T-cell (primary cell): ENCODE data around the gene SELENOO. TPM values are rescaled to one million over a fixed set of nuclear protein-coding genes. Genes with fewer than 3 reads are reported as not detected.

Source experiments
- ATAC-seq, 4 experiments: fragments of 200-7000 bp in 3 of 4; fragments of 150-1000 bp in 1 of 4; cut with Tn5 transposase; replicated peaks in 1 of 4; 1 replicate in 3 of 4; 2 replicates in 1 of 4; pipeline ENCODE4 v1.10.0; 2021; ENCODE audit warnings: moderate library complexity in 3 of 4, mild to moderate bottlenecking in 2 of 4, moderate number of reproducible peaks in 1 of 4
- CTCF ChIA-PET, 2 donors: fragments of 300-600 bp; sonication (Branson Sonifier 250); formaldehyde crosslinking; loops; one replicate each; lab custom pipeline; 2022; ENCODE audit warnings: antibody characterized with exemption in 2 of 2; lab: Charles Lee
- POLR2A ChIA-PET, 2 donors: fragments of 300-600 bp; sonication (Branson Sonifier 250); formaldehyde crosslinking; loops; one replicate each; lab custom pipeline; 2022; ENCODE audit warnings: antibody characterized with exemption in 2 of 2; lab: Charles Lee
- DNase-seq, 35 experiments: peaks; one replicate each; pipeline versions ENCODE4 v3.0.0 to v3.0.0-alpha.2; 2013 to 2023
- H3K27ac ChIP-seq: one replicate; pipeline ENCODE4 v1.5.1; 2013; ENCODE audit warnings: low read length
- H3K27me3 ChIP-seq, 2 experiments: replicated peaks in 1 of 2; 1 replicate in 1 of 2; 2 replicates in 1 of 2; pipeline versions ENCODE4 v1.6.1 to v1.7.0; 2013; ENCODE audit warnings: low read length in 1 of 2, mixed read lengths in 1 of 2; ENCODE audit not compliant: control insufficient read depth in 2 of 2, insufficient read depth in 2 of 2; ENCODE audit errors: extremely low read depth in 1 of 2
- H3K36me3 ChIP-seq, 2 donors: 1 replicate in 1 of 2; 2 replicates in 1 of 2; pipeline versions ENCODE4 v1.6.1 to v1.7.0; 2013; ENCODE audit warnings: low read length in 1 of 2; ENCODE audit not compliant: control insufficient read depth in 2 of 2, insufficient read depth in 1 of 2; ENCODE audit errors: extremely low read depth in 1 of 2
- H3K4me1 ChIP-seq, 2 experiments: 1 replicate in 1 of 2; 2 replicates in 1 of 2; pipeline versions ENCODE4 v1.6.1 to v1.7.0; 2013; ENCODE audit warnings: low read length in 2 of 2, mixed read lengths in 1 of 2; ENCODE audit not compliant: insufficient read depth in 2 of 2, control insufficient read depth in 1 of 2; ENCODE audit errors: extremely low read depth in 1 of 2
- H3K4me3 ChIP-seq, 2 donors: 1 replicate in 1 of 2; 2 replicates in 1 of 2; pipeline versions ENCODE4 v1.5.1 to v1.7.0; 2013; ENCODE audit warnings: mild to moderate bottlenecking in 2 of 2, low read length in 1 of 2, moderate library complexity in 1 of 2; ENCODE audit not compliant: control insufficient read depth in 1 of 2; ENCODE audit errors: extremely low read depth in 1 of 2
- H3K9me3 ChIP-seq: 2 replicates; pipeline ENCODE4 v1.7.0; 2013
- H3K27ac Mint-ChIP-seq, 2 donors: one replicate each; pipeline ENCODE4 v1.8.0; 2020 to 2021; ENCODE audit warnings: mild to moderate bottlenecking in 2 of 2, mixed read lengths in 2 of 2
- H3K27me3 Mint-ChIP-seq, 2 donors: one replicate each; pipeline ENCODE4 v1.8.0; 2021 to 2022; ENCODE audit warnings: mixed read lengths in 2 of 2
- H3K36me3 Mint-ChIP-seq: one replicate; pipeline ENCODE4 v1.8.0; 2021; ENCODE audit warnings: mixed read lengths
- H3K4me1 Mint-ChIP-seq, 3 donors: one replicate each; pipeline ENCODE4 v1.8.0; 2020 to 2022; ENCODE audit warnings: mixed read lengths in 3 of 3, mild to moderate bottlenecking in 1 of 3
- H3K4me3 Mint-ChIP-seq, 3 donors: one replicate each; pipeline ENCODE4 v1.8.0; 2020 to 2022; ENCODE audit warnings: mild to moderate bottlenecking in 3 of 3, mixed read lengths in 3 of 3, moderate library complexity in 3 of 3
- H3K9me3 Mint-ChIP-seq, 3 donors: one replicate each; pipeline ENCODE4 v1.8.0; 2020 to 2022; ENCODE audit warnings: mixed read lengths in 3 of 3
- WGBS: methylation state at CpG from one replicate; pipeline ENCODE4 v1.1.5; 2013; ENCODE audit warnings: missing lambda C conversion rate; ENCODE audit not compliant: insufficient coverage; 5-methylcytosine and 5-hydroxymethylcytosine counted together
- total RNA-seq, 35 experiments: library from RNA in 6 of 35; stranded (reverse) in 6 of 35; fragments of 120-200 nt in 1 of 35; gene quantifications; one replicate each; pipeline versions ENCODE4 v1.2.1 to v1.2.4 and lab custom pipeline; 2013 to 2026

SELENOO gene
- total RNA-seq, 5 donors from 2014 or later (not counting 1 experiment from before 2014, with no cell fraction given), result 28.9 to 51.0 (median 46.1) TPM

DNA sequence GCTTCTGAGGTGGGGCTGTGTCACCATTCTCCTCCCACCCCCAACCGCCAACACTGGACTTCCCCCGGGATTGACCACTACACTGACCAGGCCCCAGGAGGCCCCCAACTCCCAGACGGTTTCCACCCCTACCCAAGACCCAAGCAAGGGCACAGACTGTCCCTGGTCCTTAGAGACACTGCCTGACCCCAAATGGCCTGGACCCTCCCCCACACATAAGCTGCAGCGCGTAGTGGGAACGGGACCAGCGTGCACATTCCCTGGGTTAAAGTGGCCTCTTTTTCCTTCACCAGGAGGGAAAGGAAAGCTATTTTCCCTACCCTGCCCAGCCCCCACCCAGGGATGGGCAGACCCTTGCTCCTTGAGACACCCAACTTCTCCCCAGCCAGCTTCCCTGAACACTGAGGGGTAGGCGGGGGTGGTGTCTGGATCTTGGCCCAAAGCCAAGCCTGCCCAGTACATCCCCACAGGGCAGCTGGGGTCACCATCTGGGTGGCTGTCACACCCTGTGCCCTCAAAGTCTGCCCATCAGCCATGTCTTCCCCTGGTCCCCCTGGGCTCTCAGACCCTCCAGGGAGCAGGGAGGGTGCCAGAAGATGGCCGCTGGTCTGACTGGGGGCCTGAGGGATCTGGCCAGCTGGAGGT is 62.3 kb downstream of the SELENOO start:
- no peak for ATAC-seq
- POLR2A ChIA-PET, result no interaction called here

DNA sequence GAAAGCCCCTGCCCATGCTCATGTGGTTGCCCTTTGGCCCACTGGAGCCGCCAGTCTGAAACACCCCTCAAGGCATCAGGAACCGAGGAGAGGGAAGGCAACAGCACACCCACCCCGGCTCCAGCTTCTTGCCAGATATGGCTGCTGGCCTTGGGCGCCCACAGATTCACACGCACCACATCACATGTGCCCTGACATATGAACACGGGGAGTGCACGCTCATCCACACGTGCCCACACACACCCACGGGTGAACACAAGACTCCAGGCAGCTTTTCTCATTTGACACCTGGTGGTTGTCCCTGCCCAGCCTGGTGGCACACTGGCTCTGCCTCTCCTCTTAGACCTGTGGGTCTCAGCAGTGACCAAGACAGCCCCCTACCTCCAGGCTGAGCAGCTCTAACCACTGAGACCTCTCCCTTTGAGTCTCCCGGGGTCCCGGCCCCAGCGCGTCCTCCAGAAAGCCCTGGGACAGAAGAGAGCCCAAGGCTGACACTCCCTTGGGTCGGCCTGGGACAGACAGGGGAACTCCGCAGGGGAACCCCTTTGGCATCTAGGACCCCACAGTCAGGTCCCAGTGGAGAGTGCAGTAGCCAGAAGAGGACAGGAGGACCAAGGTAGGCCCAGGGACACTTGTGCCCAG is 63.4 kb downstream of the SELENOO start:
- H3K27ac ChIP-seq, result no peak overlapping the region
- H3K4me1 Mint-ChIP-seq, result peaks cover 11 to 15% (median 12%) of the 10 kb centered on the region in 3 donors
- DNase-seq, result no peak
- H3K36me3 ChIP-seq, result no peaks in the 10 kb centered on the region
- H3K9me3 Mint-ChIP-seq, result no peaks in the 10 kb centered on the region
- peaks cover 6 to 21% of the 10 kb centered on the region in 2 donors for H3K27me3 Mint-ChIP-seq
- ChIA-PET CTCF (no interaction called here), POLR2A (no interaction called here)
- peaks cover 0 to 31% of the 10 kb centered on the region in 2 experiments for H3K4me1 ChIP-seq
- H3K27me3 ChIP-seq, result peaks cover 0 to 39% of the 10 kb centered on the region in 2 experiments
- H3K4me3 Mint-ChIP-seq, result no peak overlapping the region
- H3K27ac Mint-ChIP-seq, result no peak overlapping the region
- ATAC-seq, result no peak
- no peaks in the 10 kb centered on the region for H3K36me3 Mint-ChIP-seq
- no peaks in the 10 kb centered on the region for H3K9me3 ChIP-seq
- WGBS, result 81% methylated on average over 15 of the region's 15 CpGs
- no peak overlapping the region for H3K4me3 ChIP-seq

More for the DNA sequence above, 62.3 kb downstream of the SELENOO start:
- no peak overlapping the region for H3K4me3 Mint-ChIP-seq
- H3K9me3 Mint-ChIP-seq, result no peaks in the 10 kb centered on the region
- H3K27me3 Mint-ChIP-seq, result peaks cover 14 to 30% of the 10 kb centered on the region in 2 donors
- H3K27me3 ChIP-seq, result peaks cover 0 to 42% of the 10 kb centered on the region in 2 experiments
- H3K4me1 Mint-ChIP-seq, result peaks cover 6 to 8% (median 7%) of the 10 kb centered on the region in 3 donors
- CTCF ChIA-PET, result no interaction called here
- H3K36me3 Mint-ChIP-seq, result no peaks in the 10 kb centered on the region
- H3K36me3 ChIP-seq, result no peaks in the 10 kb centered on the region
- H3K9me3 ChIP-seq, result no peaks in the 10 kb centered on the region
- peaks cover 0 to 21% of the 10 kb centered on the region in 2 experiments for H3K4me1 ChIP-seq
- no peak overlapping the region for H3K27ac Mint-ChIP-seq
- no peak overlapping the region for H3K4me3 ChIP-seq
- WGBS, result 72% methylated on average over 4 of the region's 9 CpGs
- H3K27ac ChIP-seq, result no peak overlapping the region
- no peak for DNase-seq

DNA sequence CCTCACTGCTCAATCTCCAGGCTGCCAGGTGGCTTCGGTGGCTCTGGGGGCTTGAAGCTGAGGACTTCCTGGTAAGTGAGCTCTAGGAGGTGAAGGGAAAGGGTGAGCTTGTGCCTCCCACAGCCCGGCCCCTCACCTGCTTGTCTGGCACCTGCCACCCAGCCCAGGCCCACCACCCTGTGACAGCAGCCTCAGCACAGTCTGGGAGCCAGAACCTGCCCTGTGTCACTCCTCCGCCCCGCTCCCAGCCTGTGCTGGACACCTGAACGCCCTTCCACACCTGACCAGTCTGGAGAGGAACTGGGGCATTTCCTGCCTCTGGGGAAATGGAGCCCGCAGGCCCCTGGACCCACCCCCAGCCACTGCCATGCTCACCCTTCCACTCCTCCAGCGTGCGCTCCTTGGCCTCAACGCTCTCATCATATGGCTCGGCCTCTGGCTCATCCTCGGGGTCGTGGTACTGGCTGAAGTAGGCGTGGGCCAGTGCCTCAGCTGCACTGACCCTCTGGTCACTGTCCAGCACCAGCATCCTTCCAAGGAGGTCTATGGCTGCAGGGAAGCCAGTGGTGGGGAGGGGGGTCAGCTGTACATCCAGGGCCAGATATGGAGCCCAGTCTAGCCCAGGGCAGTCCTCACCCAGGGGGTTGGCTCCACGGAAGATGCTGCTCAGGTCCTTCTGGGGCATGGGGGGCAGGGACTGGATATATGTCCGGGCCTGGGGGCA is 64.3 kb downstream of the SELENOO start:
- Histone ChIP-seq H3K27me3 (peaks cover 0 to 39% of the 10 kb centered on the region in 2 experiments), H3K27ac (no peak overlapping the region), H3K4me3 (no peak overlapping the region), H3K36me3 (no peaks in the 10 kb centered on the region), H3K9me3 (no peaks in the 10 kb centered on the region), H3K4me1 (peaks cover 0 to 38% of the 10 kb centered on the region in 2 experiments)
- no peak overlapping the region for H3K27ac Mint-ChIP-seq
- no peak overlapping the region for H3K4me3 Mint-ChIP-seq
- H3K27me3 Mint-ChIP-seq, result peaks cover 6 to 17% of the 10 kb centered on the region in 2 donors
- ATAC-seq, result no peak
- ChIA-PET POLR2A (no interaction called here), CTCF (interaction anchor here in 1 of 2 donors (1.2 kb wide), 1 partner anchor 13 kb away, joined by 3 read pairs; no protein-coding TSS in a partner anchor)
- no peaks in the 10 kb centered on the region for H3K36me3 Mint-ChIP-seq
- DNase-seq, result no peak
- H3K9me3 Mint-ChIP-seq, result no peaks in the 10 kb centered on the region
- peaks cover 12 to 17% (median 15%) of the 10 kb centered on the region in 3 donors for H3K4me1 Mint-ChIP-seq
- WGBS, result 84% methylated on average over 6 of the region's 15 CpGs

DNA sequence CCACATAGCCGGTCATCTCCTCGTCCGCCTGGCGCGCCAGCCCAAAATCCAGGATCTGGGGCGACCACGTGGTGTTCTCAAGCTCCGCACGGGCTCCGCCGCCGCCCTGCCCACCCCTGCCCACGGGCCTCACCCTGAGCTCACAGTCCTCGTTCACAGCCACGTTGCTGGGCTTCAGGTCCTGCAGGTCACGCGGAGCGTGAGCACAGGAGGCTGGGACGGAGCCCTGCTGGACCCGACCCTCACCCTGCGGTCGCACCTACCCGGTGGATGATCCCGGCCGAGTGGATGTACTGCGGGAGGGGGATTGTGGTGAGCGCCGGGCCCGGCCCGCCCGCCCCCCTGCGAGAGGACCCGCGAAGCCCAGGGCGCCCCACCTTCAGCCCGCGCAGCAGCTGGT is 66.2 kb downstream of the SELENOO start:
- H3K9me3 Mint-ChIP-seq, result no peaks in the 10 kb centered on the region
- H3K4me1 Mint-ChIP-seq, result peaks cover 12 to 23% (median 17%) of the 10 kb centered on the region in 3 donors
- WGBS, result 90% methylated on average over 28 of the region's 37 CpGs
- Histone ChIP-seq H3K27ac (no peak overlapping the region), H3K4me3 (no peak overlapping the region), H3K9me3 (no peaks in the 10 kb centered on the region), H3K36me3 (no peaks in the 10 kb centered on the region), H3K4me1 (peaks cover 2 to 43% of the 10 kb centered on the region in 2 experiments), H3K27me3 (peaks cover 0 to 37% of the 10 kb centered on the region in 2 experiments)
- ChIA-PET POLR2A (no interaction called here), CTCF (no interaction called here)
- no peaks in the 10 kb centered on the region for H3K36me3 Mint-ChIP-seq
- no peak overlapping the region for H3K4me3 Mint-ChIP-seq
- H3K27ac Mint-ChIP-seq, result no peak overlapping the region
- peaks cover 5 to 16% of the 10 kb centered on the region in 2 donors for H3K27me3 Mint-ChIP-seq
- no peak for ATAC-seq
- DNase-seq, result no peak

Other genes with a start within 250 kb of the SELENOO start
- 100 to 1,000 TPM in 2 of 5 donors, 10 to 100 TPM in 3; 61.5 to 167 (median 65.0) TPM for gene PIM3, start 240.2 kb upstream of the SELENOO start, total RNA-seq
- gene IL17REL, start 188.2 kb upstream of the SELENOO start, total RNA-seq, result under 1 TPM in 1 of 5 donors, not detected in 4; 0.10 TPM
- not detected for gene TTLL8, start 142.7 kb upstream of the SELENOO start, total RNA-seq
- gene MLC1, start 115.6 kb upstream of the SELENOO start, total RNA-seq, result 1 to 10 TPM in 4 of 5 donors, under 1 TPM in 1; 0.92 to 2.1 (median 1.1) TPM
- gene MOV10L1, start 111.0 kb upstream of the SELENOO start, total RNA-seq, result under 1 TPM in 1 of 5 donors, not detected in 4; 0.44 TPM
- under 1 TPM in 3 of 5 donors, not detected in 2; 0.16 to 0.32 (median 0.26) TPM for gene PANX2, start 30.3 kb upstream of the SELENOO start, total RNA-seq
- 100 to 1,000 TPM; 116 to 213 (median 175) TPM for gene TRABD, start 15.1 kb upstream of the SELENOO start, total RNA-seq
- gene TUBGCP6, start 44.0 kb downstream of the SELENOO start, total RNA-seq, result 100 to 1,000 TPM; 129 to 144 (median 132) TPM
- gene HDAC10, start 50.3 kb downstream of the SELENOO start, total RNA-seq, result 100 to 1,000 TPM; 101 to 152 (median 128) TPM
- gene MAPK12, start 60.7 kb downstream of the SELENOO start, total RNA-seq, result 1 to 10 TPM; 1.7 to 3.1 (median 2.9) TPM
- 1 to 10 TPM; 3.5 to 8.9 (median 5.6) TPM for gene MAPK11, start 69.4 kb downstream of the SELENOO start, total RNA-seq
- gene PLXNB2, start 106.6 kb downstream of the SELENOO start, total RNA-seq, result 10 to 100 TPM in 1 of 5 donors, 1 to 10 TPM in 4; 4.3 to 11.8 (median 6.5) TPM
- gene DENND6B, start 126.0 kb downstream of the SELENOO start, total RNA-seq, result 1 to 10 TPM; 2.1 to 5.0 (median 3.5) TPM
- gene PPP6R2, start 142.3 kb downstream of the SELENOO start, total RNA-seq, result 100 to 1,000 TPM in 1 of 5 donors, 10 to 100 TPM in 4; 71.2 to 105 (median 96.8) TPM